SK-N-MC (cell line): ENCODE data around the gene RNF103.

Experiments
- EZH2 ChIP-seq: fragments of 200-600 bp; sonication (generic); IDR thresholded peaks from one replicate; pipeline ENCODE4 v1.6.1; 2017; ENCODE audit warnings: antibody characterized with exemption
- POLR2AphosphoS5 ChIP-seq: IDR thresholded peaks from 2 replicates; pipeline ENCODE4 v1.6.1; 2012; ENCODE audit warnings: mild to moderate bottlenecking, low read depth, low read length, borderline replicate concordance

- TF ChIP-seq POLR2AphosphoS5 = no peak
- TF ChIP-seq EZH2 = no peak
These were observed 597 bp downstream of the RNF103 start for GRCh38 chr2:86623043-86623493.
